WI38 (cell line): ENCODE results near the gene NHSL2.

Experiments used
- H3K4me3 ChIP-seq: 2 replicates; pipeline ENCODE4 v1.5.1; 2011; ENCODE audit warnings: low read depth, mild to moderate bottlenecking, control low read depth, low read length
- TF ChIP-seq, protein P1 (sequence below): IDR thresholded peaks from 2 replicates; pipeline ENCODE4 v1.5.1; 2012; ENCODE audit warnings: low read depth, mild to moderate bottlenecking, control low read depth, low read length

The NHSL2 gene

DNA sequence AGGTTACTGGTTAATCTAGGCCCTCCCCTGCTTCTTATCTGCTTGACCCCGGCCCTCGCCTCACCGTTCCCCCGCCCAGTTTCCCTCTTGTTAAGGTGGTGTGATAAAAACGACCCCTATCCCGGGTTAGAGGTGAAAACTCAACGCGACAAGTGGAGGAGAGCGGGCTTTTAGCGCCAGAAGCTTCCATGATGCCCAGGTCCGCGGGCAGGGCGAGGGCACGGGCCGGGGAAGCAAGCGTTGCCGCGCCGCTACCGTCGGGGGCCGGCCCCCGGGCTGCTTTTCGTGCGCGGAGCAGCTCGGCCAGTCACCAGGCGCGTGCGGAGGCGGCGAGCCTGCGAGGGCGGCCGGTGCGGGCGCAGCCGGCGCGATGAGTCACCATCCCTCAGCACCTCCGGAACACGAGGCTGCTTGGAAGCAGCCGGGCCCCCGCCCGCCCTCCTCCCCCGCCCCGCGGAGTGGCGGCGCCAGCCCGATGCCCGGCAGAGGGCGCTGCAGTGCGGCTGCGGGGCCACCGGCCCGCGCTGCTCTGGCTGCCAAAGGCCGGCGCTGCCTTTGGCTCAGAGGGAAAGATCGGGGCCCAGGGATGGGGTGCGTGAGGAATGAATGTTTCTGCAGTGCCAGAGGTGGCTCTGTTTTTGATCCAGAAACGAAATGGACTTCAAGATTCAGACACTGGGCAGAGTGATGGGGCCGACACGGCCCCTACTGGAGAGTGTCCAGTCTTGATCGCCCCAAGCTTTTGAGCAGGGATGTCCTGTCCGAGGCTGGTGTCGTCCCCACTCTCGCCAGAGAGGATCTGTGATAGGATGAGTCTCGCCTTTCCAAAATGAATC is 107.8 kb downstream of the NHSL2 start:
- H3K4me3 ChIP-seq = peak overlapping the region; percentile 14; the same call in 1 of the 2 replicates
- TF ChIP-seq, protein P1, sequence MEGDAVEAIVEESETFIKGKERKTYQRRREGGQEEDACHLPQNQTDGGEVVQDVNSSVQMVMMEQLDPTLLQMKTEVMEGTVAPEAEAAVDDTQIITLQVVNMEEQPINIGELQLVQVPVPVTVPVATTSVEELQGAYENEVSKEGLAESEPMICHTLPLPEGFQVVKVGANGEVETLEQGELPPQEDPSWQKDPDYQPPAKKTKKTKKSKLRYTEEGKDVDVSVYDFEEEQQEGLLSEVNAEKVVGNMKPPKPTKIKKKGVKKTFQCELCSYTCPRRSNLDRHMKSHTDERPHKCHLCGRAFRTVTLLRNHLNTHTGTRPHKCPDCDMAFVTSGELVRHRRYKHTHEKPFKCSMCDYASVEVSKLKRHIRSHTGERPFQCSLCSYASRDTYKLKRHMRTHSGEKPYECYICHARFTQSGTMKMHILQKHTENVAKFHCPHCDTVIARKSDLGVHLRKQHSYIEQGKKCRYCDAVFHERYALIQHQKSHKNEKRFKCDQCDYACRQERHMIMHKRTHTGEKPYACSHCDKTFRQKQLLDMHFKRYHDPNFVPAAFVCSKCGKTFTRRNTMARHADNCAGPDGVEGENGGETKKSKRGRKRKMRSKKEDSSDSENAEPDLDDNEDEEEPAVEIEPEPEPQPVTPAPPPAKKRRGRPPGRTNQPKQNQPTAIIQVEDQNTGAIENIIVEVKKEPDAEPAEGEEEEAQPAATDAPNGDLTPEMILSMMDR = 0 out of 2 replicates have a peak, but pooled peaks have one; percentile 24

DNA sequence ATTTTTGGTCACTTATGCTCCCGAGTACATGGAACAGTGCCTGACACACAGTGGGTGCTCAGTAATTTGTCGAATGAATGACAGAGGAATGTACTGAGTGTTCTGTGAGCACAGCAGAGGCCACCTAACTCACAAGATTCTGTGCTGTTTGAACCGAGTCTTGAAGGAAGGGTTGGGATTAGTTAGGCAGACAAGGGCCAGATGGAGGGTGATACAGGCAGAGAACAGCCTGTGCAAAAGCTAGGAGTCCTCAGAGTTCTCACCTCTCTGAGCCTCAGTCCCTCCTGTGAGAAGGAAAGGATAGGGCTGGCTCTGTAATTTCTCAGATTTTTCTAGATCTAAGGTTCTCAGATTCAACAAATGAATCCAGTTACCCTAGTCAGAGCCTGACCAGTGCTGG is 108.8 kb downstream of the NHSL2 start:
- TF ChIP-seq, protein P1 = no peak
- no peak overlapping the region for H3K4me3 ChIP-seq

DNA sequence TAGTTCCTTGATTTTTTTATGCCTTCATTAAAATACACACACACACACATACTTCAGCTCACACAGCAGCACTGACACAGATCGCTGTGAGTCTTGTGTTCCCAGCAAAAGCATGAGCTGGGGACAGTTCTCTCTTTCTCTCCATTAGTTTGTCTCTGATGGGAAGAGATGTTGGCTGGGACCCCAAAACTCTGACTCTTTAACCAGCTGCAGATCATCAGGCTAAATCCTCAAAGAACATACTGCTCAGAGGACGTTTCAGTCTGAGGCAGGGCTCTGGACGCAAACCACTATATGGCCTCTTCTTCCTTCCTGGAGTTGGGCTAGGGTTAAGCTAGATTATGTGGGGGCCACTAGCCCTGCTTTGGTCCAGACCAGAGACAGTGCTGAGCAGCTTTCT is 109.6 kb downstream of the NHSL2 start:
- TF ChIP-seq, protein P1 = no peak
- no peak overlapping the region for H3K4me3 ChIP-seq

DNA sequence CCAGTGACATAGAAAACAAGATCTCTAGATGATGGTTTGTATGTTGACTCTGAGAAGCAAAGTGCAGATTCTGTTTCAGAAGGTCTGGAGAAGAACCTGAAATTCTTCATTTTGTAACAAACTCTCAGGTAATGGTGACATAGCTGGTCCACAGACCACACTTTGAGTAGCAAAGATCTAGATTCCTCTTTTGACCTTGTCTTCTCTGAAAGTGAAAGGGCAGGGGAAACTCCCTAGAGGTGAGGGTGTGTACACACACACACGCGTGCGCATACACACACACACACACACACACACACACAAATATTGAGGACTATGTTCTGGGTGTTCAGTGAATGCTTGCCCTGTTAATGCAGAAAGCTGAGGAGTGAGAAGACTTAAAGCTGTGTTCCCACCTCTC is 110.1 kb downstream of the NHSL2 start:
- no peak overlapping the region for H3K4me3 ChIP-seq
- TF ChIP-seq, protein P1 = no peak

DNA sequence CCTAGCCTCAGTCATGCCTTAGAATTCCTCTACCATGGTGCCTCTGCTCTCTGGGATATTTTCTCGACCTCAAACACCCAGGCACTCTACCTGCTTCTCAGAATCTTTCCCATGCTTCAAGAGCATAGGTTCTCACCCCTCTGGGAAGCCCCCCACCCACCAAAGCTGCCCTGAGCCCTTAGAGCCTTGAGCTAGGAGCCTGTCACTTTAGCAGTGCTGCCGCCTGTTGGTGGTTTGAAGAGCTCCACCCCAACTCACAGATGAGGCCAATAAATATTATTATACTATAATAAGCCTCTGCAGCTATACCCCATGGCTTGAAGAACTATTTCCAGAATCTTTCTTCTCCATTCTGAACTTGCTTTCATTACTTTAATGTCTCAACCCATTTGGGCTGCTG is 111.3 kb downstream of the NHSL2 start:
- TF ChIP-seq, protein P1 = peak; percentile 45
- no peak overlapping the region for H3K4me3 ChIP-seq

DNA sequence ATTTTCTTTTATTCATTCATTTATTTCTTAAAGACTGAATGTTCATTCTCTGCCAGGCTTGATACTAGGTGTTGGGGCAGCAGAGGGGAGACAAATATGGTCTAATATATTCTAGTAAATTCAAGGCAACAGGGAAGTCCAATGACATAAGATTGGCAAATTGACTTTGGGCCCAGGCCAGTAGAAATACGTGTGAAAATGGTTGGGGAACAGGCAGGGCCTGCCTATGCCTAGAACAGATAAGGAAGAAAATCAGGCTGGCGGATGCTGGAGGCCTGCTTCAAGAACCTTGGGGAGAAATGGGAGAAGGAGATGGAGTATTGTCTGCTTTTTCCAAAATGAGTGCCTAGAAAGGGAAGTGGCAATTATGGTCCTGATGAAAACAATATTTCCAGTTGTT is 112.4 kb downstream of the NHSL2 start:
- TF ChIP-seq, protein P1 = no peak
- no peak overlapping the region for H3K4me3 ChIP-seq

DNA sequence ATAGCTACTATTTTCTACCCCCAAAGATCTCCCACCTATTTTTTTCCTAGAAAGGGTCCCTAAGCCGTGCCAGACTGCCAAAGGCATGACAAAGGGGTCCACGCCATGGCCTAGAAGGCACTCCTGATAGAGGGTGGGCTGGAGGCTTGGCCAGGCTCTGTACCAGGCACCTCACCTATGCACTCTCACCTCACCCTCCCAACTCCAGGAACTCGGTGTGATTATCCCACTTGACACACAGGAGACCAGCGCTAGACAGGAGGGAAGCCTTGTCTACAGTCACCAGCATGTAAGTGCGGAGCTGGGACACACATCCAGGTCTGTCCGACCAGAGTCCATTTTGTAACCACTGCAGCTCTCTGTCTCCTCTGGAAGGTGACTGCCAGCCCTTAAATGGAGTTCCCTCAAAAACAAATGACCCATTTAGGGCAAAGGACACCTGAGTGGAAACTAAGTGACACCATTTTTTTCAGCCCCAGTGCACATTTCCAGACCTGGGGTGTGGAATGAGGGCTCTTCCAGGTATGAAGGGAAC is 114.7 kb downstream of the NHSL2 start:
- TF ChIP-seq, protein P1 = no peak

More for the DNA sequence above, 114.7 kb downstream of the NHSL2 start:
- H3K4me3 ChIP-seq = no peak overlapping the region
